Measurements from ENCODE around the gene FRMD8. TPM values are rescaled to one million over a fixed set of nuclear protein-coding genes. Genes with fewer than 3 reads are reported as not detected.

FRMD8 gene
- total and polyA plus RNA-seq, 2 donors from 2014 or later, result 9.4 to 41.3 TPM

DNA sequence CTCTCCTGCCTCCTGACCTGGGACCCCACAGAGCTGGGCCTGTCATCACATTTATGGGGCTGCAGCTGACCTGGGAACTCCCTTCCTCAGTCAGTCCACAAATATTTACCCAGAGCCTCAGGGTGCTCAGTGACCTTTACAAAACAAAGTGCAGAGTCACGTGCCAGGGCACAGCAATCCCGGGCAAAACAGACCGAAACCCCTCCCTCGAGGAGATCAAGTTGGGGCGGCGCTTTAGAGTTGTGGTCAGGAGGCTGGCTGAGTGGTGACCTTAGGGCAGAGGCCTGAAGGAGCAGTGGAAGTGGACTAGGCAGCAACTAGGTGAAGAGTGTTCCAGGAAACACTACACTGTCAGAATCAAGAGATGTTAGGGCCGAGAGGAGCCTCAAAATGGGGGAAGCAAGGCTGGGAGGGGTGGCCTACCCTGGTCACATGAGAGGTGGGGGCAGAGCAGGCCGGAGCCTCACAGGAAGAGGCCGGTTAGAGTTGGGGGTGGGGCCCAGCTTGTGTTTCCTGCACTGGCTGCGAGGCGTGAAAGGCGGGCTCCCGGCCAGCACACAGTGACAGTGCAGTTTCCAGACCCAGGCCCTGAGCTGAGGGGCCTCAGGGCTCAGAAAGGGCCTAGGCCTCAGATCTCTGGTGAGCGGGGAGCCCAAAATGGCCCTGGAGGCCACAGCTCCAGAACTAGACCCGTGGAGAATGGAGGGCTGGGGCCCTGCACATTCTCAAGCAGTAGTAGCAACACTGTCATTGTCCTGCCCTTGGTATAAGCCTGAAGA, 32.4 kb downstream of the FRMD8 start:
- intact Hi-C loops (cut with DNase I), result loop anchor here (5.0 kb wide), 1 partner anchor 88 kb away; no protein-coding TSS in a partner anchor
- Histone ChIP-seq H3K9ac (ENCODE audit: low read length in 3 of 3) (peak overlapping the region; percentile 30 to 99 (median 98)), H3K4me3 (ENCODE audit: low read length in 3 of 3) (peak overlapping the region; percentile 34 to 80 (median 68)), H3K4me1 (ENCODE audit: control insufficient read depth in 2 of 3, insufficient read depth in 2 of 3, low read depth in 1 of 3, low read length in 3 of 3) (peaks cover 5 to 40% (median 38%) of the 10 kb centered on the region in 3 donors), H3K36me3 (ENCODE audit: control insufficient read depth in 2 of 3, insufficient read depth in 3 of 3, low read length in 3 of 3) (peaks cover 0 to 12% (median 4%) of the 10 kb centered on the region in 3 donors), H3K27me3 (ENCODE audit: control insufficient read depth, insufficient read depth, low read length) (no peaks in the 10 kb centered on the region), H3K27ac (ENCODE audit: low read depth in 2 of 2, low read length in 2 of 2) (peak overlapping the region; percentile 99 to 100), H3K9me3 (ENCODE audit: control insufficient read depth in 2 of 3, insufficient read depth in 1 of 3, low read length in 3 of 3) (no peaks in the 10 kb centered on the region)
- no peak for TF ChIP-seq CTCF (IDR thresholded peaks at IDR 0.05; ENCODE audit: borderline replicate concordance, extremely low read depth, insufficient read depth)
- FAIRE-seq, result no peak
- DNase-seq, result peak; percentile 95 to 100 (median 97)

GRCh38 chr11:65419460-65419771, 33.0 kb downstream of the FRMD8 start:
- Histone ChIP-seq H3K27ac (ENCODE audit: low read depth in 2 of 2, low read length in 2 of 2) (peak overlapping the region; percentile 99 to 100), H3K9me3 (ENCODE audit: control insufficient read depth in 2 of 3, insufficient read depth in 1 of 3, low read length in 3 of 3) (no peaks in the 10 kb centered on the region), H3K9ac (ENCODE audit: low read length in 3 of 3) (peak overlapping the region; percentile 30 to 99 (median 97)), H3K4me1 (ENCODE audit: control insufficient read depth in 2 of 3, insufficient read depth in 2 of 3, low read depth in 1 of 3, low read length in 3 of 3) (peaks cover 5 to 40% (median 38%) of the 10 kb centered on the region in 3 donors), H3K36me3 (ENCODE audit: control insufficient read depth in 2 of 3, insufficient read depth in 3 of 3, low read length in 3 of 3) (peaks cover 0 to 17% (median 10%) of the 10 kb centered on the region in 3 donors), H3K27me3 (ENCODE audit: control insufficient read depth, insufficient read depth, low read length) (no peaks in the 10 kb centered on the region), H3K4me3 (ENCODE audit: low read length in 3 of 3) (peak overlapping the region; percentile 34 to 80 (median 68))
- peak in 1 of 5 donors; percentile 82 for DNase-seq
- FAIRE-seq, result no peak
- no peak for TF ChIP-seq CTCF (IDR thresholded peaks at IDR 0.05; ENCODE audit: borderline replicate concordance, extremely low read depth, insufficient read depth)
- intact Hi-C loops (cut with DNase I), result loop anchor here (5.0 kb wide), 1 partner anchor 88 kb away; no protein-coding TSS in a partner anchor

DNA sequence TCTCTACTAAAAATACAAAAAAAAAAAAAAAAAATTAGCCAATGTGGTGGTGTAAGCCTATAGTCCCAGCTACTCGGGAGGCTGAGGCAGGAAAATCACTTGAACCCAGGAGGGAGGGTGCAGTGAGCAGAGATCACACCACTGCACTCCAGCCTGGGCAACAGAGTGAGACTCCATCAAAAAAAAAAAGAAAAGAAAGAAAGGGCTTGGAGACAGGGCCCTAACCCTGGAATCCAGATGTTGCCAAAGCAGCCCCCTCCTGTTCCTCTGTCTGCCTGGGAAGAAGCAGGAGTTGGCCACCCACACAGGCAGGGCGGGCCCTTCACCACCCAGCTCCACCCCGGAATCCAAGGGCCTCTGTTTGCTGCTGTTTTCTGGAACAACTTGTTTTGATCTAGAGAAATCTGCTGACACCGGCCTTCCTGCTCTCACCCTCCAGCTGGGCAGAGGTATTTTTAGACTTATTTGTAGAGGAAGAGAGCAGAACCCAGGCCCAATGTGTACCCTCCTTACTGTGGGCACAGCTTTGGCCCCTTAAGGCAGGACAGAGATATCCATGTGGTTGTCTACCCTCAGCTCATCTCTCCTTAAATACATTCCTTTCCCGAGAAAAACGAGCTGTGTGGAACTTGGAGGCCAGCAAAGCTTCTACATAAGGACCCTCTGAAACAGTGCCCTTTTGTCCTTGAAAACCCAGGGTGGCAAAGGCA, 33.5 kb downstream of the FRMD8 start:
- peaks cover 0 to 22% (median 10%) of the 10 kb centered on the region in 3 donors for H3K36me3 ChIP-seq (ENCODE audit: control insufficient read depth in 2 of 3, insufficient read depth in 3 of 3, low read length in 3 of 3)
- H3K9me3 ChIP-seq (ENCODE audit: control insufficient read depth in 2 of 3, insufficient read depth in 1 of 3, low read length in 3 of 3), result no peaks in the 10 kb centered on the region
- peak; percentile 78 to 97 (median 86) for DNase-seq
- H3K27me3 ChIP-seq (ENCODE audit: control insufficient read depth, insufficient read depth, low read length), result no peaks in the 10 kb centered on the region
- no peak for TF ChIP-seq CTCF (IDR thresholded peaks at IDR 0.05; ENCODE audit: borderline replicate concordance, extremely low read depth, insufficient read depth)
- peak overlapping the region in 2 of 3 donors; percentile 97 to 99 for H3K9ac ChIP-seq (ENCODE audit: low read length in 3 of 3)
- H3K4me1 ChIP-seq (ENCODE audit: control insufficient read depth in 2 of 3, insufficient read depth in 2 of 3, low read depth in 1 of 3, low read length in 3 of 3), result peaks cover 5 to 40% (median 38%) of the 10 kb centered on the region in 3 donors
- H3K27ac ChIP-seq (ENCODE audit: low read depth in 2 of 2, low read length in 2 of 2), result peak overlapping the region; percentile 99 to 100
- intact Hi-C loops (cut with DNase I), result loop anchor here (5.0 kb wide), 1 partner anchor 87 kb away; no protein-coding TSS in a partner anchor
- FAIRE-seq, result no peak
- H3K4me3 ChIP-seq (ENCODE audit: low read length in 3 of 3), result peak overlapping the region in 2 of 3 donors; percentile 68 to 80

All from kidney (tissue), 14 donors.